ENCODE measurements around the gene MARK4.

MARK4 gene

GRCh38 chr19:45342911-45343310 is 91.8 kb downstream of the MARK4 start:
- Mint-ChIP-seq H3K36me3 (ENCODE audit: low read depth) (no peaks in the 10 kb centered on the region), H3K4me3 (no peak overlapping the region), H3K9me3 (no peaks in the 10 kb centered on the region), H3K4me1 (peaks cover 5% of the 10 kb centered on the region), H3K27ac (no peak overlapping the region), H3K27me3 (ENCODE audit: low read depth) (peaks cover 54% of the 10 kb centered on the region)
- TF ChIP-seq CTCF (IDR thresholded peaks at IDR 0.05; ENCODE audit: unreplicated experiment in 3 of 3), result no peak

- H3K4me1 Mint-ChIP-seq, result no peaks in the 10 kb centered on the region
- peaks cover 40% of the 10 kb centered on the region for H3K27me3 Mint-ChIP-seq (ENCODE audit: low read depth)
- no peaks in the 10 kb centered on the region for H3K9me3 Mint-ChIP-seq
- no peaks in the 10 kb centered on the region for H3K36me3 Mint-ChIP-seq (ENCODE audit: low read depth)
- H3K4me3 Mint-ChIP-seq, result no peak overlapping the region
- no peak overlapping the region for H3K27ac Mint-ChIP-seq
- no peak for TF ChIP-seq CTCF (IDR thresholded peaks at IDR 0.05; ENCODE audit: unreplicated experiment in 3 of 3)
Measured at GRCh38 chr19:45344621-45345505, 93.8 kb downstream of the MARK4 start.

GRCh38 chr19:45345506-45345860 is 94.4 kb downstream of the MARK4 start:
- Mint-ChIP-seq H3K36me3 (ENCODE audit: low read depth) (no peaks in the 10 kb centered on the region), H3K27ac (no peak overlapping the region), H3K4me3 (no peak overlapping the region), H3K27me3 (ENCODE audit: low read depth) (peaks cover 34% of the 10 kb centered on the region), H3K9me3 (no peaks in the 10 kb centered on the region), H3K4me1 (no peaks in the 10 kb centered on the region)
- no peak for TF ChIP-seq CTCF (IDR thresholded peaks at IDR 0.05; ENCODE audit: unreplicated experiment in 3 of 3)

- Mint-ChIP-seq H3K27me3 (ENCODE audit: low read depth) (peaks cover 34% of the 10 kb centered on the region), H3K9me3 (no peaks in the 10 kb centered on the region), H3K36me3 (ENCODE audit: low read depth) (no peaks in the 10 kb centered on the region), H3K4me3 (no peak overlapping the region), H3K4me1 (no peaks in the 10 kb centered on the region), H3K27ac (no peak overlapping the region)
- no peak for TF ChIP-seq CTCF (IDR thresholded peaks at IDR 0.05; ENCODE audit: unreplicated experiment in 3 of 3)
Measured at GRCh38 chr19:45346449-45346848, 95.4 kb downstream of the MARK4 start.

GRCh38 chr19:45347570-45348366 is 96.7 kb downstream of the MARK4 start:
- Mint-ChIP-seq H3K36me3 (ENCODE audit: low read depth) (no peaks in the 10 kb centered on the region), H3K4me3 (no peak overlapping the region), H3K27me3 (ENCODE audit: low read depth) (peaks cover 34% of the 10 kb centered on the region)

More at GRCh38 chr19:45347570-45348366, 96.7 kb downstream of the MARK4 start:
- no peak for TF ChIP-seq CTCF (IDR thresholded peaks at IDR 0.05; ENCODE audit: unreplicated experiment in 3 of 3)
- no peaks in the 10 kb centered on the region for H3K4me1 Mint-ChIP-seq
- no peak overlapping the region for H3K27ac Mint-ChIP-seq
- no peaks in the 10 kb centered on the region for H3K9me3 Mint-ChIP-seq

Data from nephron (organoid).